AG08395 (cell line): Measurements from ENCODE around the gene GPC3.
"Not testable (repeated sequence)": the region's sequence is repeated elsewhere in the genome, so short reads cannot be mapped to it uniquely, and the experiment has no call there.

ENCODE experiments used
- DNase-seq: peaks from one replicate; pipeline ENCODE4 v3.0.0; 2012; ENCODE audit warnings: mixed read lengths, low spot score

Gene GPC3

DNA sequence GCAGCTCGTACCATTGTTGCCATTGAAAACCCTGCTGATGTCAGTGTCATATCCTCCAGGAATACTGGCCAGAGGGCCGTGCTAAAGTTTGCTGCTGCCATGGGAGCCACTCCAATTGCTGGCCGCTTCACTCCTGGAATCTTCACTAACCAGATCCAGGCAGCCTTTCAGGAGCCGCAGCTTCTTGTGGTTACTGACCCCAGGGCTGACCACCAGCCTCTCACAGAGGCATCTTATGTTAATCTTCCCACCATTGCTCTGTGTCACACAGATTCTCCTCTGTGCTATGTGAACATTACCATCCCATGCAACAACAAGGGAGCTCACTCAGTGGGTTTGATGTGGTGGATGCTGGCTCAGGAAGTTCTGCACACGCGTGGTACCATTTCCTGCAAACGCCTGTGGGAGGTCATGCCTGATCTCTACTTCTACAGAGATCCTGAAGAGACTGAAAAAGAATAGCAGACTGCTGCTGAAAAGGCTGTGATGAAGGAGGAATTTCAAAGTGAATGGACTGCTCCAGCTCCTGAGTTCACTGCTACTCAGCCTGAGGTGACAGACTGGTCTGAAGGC, 222.3 kb downstream of the GPC3 start:
- DNase-seq, result not testable (repeated sequence)

- no peak for DNase-seq
Measured at GRCh38 chrX:133754657-133755056, 230.7 kb downstream of the GPC3 start.

DNA sequence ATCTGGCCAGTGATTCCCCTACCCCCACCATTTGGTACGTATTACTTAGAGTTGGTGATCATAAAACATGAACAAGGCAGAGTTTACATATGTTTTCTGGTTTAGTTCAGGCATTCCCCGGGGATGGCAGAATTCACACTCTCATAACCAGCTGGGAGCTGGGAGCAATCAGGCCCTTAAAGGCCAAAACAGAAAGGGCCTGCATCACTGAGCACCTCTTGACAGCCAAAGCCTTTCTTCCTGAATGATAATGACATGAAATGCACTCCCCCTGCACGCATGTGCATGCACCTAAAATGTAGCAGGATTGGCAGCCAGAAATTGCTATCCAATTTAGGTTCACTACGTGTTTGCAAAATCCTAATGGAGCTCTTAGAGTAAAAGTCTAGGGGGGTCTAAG, 235.4 kb downstream of the GPC3 start:
- DNase-seq, result no peak

GRCh38 chrX:133749370-133749769, 236.0 kb downstream of the GPC3 start:
- DNase-seq, result no peak

DNA sequence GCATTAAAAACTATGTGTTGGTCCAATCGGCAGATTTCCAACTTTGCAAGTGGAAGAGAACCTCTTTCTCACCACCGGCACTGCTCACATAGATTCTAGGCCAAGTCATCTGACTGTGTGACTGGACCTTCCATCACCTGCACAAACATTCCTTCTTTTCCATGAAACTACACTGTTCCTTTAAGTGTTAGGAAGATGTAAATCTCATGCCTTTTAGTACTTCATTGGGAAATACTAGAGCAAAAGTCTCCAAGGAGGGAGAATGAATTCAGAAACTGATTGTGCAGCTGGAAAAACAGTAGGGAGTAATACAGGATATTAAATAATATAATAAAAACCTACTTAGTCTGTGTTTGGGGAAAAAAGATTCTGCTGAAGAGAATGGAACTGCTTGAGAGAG, 238.2 kb downstream of the GPC3 start:
- no peak for DNase-seq

- DNase-seq, result no peak
Measured at GRCh38 chrX:133746593-133746992, 238.8 kb downstream of the GPC3 start.

DNA sequence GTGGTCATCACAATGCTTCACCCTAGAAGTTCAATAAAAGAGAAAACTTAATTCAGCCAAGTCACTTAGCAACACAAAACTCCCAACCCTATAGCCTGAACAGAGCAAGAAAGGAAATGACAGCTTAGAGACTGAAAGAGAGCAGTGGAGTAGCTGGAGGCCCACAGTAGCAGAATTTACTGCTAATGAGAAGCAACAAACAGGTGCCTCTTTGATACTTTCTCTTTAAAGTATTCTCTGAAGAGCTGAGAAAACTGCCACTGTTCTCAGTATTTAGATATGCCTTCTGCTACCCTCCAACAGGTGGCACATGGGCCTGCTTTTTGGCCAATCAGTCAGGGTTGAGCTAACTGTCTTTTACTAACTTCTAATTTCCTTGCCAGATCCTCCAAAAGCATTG, 240.0 kb downstream of the GPC3 start:
- DNase-seq, result no peak

DNA sequence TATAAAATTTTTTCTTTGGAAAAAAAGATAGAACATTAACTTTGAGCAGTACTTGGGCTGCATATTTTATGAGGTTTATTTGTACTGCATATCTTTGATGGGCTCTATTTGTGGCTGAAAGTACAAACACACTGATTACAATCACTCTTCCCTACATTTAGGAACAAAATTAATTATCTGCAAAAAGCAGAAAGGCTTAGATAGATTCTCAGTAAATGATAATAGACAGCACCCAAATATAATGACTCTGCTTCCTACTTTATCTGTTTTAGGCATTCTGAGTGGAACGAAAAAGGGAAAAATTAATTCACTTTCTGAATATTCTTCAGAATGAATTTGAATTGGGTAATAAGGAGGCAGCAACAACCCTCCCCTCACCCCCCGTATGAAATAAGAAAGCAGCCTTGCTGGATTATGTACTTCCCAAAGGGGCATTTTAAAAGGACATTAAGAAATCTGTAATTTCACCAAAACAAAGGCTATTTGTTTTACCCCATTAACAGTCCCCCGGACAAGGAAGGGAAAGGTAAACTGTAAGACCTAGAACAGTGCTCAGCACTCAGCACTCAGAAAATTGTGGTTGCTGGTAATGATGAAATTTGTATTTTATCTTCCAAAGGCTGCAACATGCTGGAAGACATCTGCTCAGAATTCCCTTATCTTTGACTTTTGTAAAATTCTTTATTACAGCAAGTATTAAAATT, 242.6 kb downstream of the GPC3 start:
- no peak for DNase-seq

DNA sequence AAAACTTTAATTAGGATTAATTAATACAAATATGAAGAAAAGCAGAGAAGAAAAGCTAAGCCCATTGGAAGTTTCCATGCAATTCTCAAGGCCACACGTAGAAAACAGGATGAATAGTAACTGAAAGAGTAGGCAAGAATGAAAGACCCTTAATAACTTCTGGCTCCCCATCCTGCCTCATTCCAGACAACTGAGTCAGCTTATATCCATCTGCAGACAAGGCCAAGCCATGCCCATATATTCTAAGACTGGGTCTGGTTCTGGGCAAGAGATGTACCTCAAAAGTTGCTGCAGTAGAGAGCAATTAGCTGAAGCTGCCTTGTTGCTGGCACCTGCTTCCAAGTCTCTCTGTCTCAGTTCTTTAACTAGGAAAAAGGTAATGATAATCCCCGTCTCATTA, 244.1 kb downstream of the GPC3 start:
- DNase-seq, result no peak

GRCh38 chrX:133726642-133727041, 258.8 kb downstream of the GPC3 start:
- no peak for DNase-seq

- peak; percentile 57 for DNase-seq
Measured at GRCh38 chrX:133726211-133726630, 259.2 kb downstream of the GPC3 start.

DNA sequence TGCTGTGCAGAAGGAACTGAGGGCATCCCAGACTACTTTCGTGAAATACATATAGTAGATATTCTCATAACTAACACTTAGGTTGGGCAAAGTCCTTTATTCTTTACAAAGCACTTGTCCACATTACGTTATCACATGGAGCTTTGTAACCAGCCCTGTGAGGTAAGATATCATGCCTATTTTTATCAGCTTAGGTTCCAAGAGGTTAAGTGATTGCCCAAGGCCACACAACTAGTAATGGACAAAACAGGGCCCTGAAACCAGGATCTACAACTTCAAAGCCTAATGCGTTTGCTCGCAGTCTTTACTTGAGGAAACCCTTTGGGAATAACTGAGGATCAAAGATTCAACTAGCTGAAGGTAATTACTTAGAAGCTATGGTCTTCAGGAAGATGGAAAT, 261.5 kb downstream of the GPC3 start:
- DNase-seq, result no peak

- no peak for DNase-seq
Measured at GRCh38 chrX:133722756-133723155, 262.6 kb downstream of the GPC3 start.

DNA sequence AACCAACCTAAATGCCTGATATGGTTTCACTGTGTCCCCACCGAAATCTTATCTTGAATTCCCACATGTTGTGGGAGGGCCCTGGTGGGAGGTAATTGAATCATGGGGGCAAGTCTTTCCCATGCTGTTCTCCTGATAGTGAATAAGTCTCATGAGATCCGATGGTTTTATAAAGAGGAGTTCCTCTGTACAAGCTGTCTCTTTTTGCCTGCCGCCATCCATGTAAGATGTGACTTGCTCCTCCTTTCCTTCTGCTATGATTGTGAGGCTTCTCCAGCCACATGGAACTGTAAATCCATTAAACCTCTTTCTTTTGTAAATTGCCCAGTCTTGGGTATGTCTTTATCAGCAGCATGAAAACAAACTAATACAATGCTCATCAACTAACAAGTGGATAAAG, 265.1 kb downstream of the GPC3 start:
- not testable (repeated sequence) for DNase-seq

DNA sequence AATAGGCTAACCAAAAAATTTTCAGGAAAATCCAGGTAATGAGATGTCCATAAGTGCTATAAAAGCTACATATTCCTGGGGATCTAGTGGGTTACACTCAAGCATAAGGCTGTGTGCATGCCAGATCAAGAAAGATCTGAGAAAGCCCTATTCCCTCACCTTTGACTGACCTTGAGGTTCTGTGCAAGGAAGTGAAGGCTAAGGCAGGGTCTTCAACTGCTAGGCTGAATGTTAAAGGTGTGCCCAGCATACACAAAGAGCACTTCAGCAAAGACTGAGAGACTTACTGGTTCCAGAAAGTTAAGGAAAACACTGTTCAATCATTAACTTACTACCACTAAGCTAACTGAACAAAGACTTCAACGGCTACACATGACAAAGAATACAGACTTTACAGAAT, 269.7 kb downstream of the GPC3 start:
- DNase-seq, result no peak

- DNase-seq, result no peak
Measured at GRCh38 chrX:133709501-133709900, 275.9 kb downstream of the GPC3 start.

GRCh38 chrX:133706890-133707289, 278.5 kb downstream of the GPC3 start:
- no peak for DNase-seq

DNA sequence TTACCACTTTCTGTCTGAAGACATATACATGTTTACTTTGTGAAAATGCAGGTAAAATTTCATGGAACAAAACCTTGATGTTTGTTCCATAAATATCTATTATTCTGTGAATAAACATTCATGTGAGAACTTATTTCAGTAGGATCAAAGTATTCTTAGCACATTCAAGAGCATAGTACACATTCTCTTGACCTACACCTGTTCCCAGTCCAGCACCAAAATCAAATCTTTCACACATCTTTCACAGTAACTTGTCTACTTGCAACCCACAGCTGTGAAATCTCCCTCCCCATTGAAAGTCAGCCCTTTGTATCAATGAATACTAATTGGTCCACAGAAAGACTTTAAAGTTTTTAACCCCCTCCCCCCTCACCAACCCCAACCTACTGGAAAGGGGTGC, 283.2 kb downstream of the GPC3 start:
- DNase-seq, result no peak

DNA sequence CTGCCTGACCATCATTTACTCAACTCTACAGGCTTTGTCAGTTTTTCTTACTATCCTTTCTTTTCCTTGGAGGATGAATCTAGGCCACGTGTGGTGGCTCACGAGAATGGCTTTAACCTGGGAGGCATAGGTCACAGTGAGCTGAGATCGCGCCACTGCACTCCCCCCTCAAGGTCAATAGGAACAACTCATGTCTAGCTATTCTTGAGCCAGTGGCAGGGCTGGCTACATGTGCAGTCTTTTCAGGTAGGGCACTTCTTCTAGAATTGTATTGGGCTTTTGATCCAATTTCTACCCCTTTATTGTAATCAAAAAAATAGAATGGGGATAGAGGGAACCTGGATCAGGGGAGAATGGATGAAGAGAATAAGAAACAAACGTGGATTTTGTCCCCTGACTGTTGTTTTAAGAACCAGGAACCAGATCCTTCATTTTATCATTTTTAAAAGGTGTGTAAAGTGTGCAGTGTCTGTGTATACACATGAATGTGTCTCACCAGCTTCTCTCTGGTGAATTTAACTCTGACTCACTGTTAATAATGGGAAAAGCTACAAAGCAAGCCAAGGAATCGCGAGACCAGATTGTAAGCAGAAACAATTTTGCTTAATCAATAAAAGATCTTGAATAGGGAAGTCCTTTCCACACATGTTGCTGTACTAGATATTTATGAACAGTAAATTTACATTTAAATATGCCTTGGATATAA, 286.2 kb downstream of the GPC3 start:
- DNase-seq, result no peak

DNA sequence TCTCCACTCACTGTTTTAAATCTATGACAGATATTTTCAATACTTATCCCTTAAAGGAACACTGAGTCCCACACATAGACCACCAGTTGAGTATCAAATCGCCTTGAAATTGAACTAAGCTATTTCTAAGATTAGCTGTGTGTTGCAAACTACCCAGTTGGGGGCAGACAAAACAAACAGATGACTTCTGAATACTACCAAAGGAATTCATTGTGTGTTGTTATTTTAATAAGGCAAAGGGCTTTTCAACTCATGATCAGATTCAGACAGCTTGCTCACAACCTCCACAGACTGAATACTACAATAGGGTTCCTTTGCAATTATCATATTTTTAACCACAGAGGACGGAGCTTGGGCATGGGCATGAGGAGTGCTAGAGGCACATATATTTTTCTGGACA, 287.1 kb downstream of the GPC3 start:
- no peak for DNase-seq

DNA sequence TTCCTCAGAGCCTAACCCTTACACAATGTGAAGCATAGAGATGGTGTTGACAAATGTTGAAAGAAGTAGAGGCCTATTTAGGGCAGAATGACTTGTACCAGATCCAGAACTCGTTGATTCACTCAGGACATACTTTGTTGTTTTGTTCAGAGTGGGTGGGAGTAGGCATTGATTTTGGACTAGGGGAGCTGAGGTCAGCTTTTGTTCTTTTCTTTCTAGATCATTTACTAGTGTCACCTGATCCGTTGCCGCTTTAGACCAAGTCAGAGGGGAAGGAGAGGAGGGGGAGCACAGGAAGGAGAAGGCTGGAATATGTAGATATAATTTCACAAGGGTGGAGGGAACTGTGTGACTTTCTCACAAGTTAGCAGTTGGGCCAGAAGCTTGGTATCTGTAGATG, 287.7 kb downstream of the GPC3 start:
- DNase-seq, result no peak

DNA sequence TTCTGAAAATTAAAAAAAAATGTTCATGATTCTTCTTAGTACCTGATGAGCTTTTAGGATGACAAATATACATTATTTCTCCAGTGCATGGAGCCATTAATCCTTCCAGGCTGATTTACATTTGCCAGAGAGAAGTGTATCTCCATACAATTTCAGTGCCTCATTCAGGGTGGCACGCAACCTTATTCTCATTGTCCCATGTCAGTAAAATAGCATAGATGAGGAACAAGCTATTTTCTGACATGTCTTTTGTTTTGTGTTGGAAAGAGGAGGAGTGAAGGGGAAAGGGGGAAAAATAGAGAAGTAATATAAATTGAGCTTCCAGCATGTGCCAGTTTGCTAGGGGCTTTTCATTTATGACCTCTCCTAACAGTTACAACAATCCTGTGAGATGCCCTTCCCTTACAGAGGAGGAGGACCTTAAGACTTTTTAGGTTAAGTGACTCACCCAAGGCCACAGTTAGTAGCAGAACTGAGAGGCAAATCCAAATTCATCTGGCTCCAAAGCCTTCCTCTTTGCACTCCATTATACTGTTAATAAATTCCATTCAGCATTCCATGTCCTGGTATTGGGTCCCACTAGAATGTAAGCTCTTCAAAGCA, 295.3 kb downstream of the GPC3 start:
- DNase-seq, result no peak

DNA sequence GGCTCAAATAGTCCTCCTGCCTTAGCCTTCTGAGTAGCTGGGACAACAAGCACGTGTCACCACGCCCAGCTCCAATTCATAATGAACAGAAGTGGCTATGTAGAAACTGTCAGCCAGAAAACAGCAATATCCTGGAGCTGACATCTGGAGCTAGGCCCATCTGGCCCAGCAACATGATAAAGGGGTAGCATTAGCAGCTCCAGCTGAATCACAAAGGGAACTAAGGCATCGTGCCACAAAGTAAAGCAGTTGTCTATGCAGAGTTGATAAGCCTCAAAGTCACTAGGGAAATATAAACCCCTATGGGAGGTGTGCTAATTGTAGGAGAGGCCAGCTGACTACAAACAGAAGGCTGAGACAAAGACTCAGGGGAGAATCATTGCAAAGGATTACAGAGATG, 299.6 kb downstream of the GPC3 start:
- DNase-seq, result no peak
